BJ (cell line): Measurements from ENCODE around the gene NR3C1. TPM values are rescaled to one million over a fixed set of nuclear protein-coding genes. Genes with fewer than 3 reads are reported as not detected.

Experiments
- CTCF ChIA-PET: fragments of 350-600 bp; formaldehyde crosslinking; extraction: SDS; loops from one replicate; lab custom pipeline; 2021; ENCODE audit warnings: antibody characterized with exemption, inconsistent platforms; lab: Yijun Ruan, JAX
- POLR2A ChIA-PET: fragments of 300-600 bp; sonication (Branson Sonifier 250); formaldehyde crosslinking; extraction: SDS; loops from one replicate; lab custom pipeline; 2021; ENCODE audit warnings: antibody characterized with exemption; lab: Charles Lee
- DNase-seq: peaks from one replicate; pipeline ENCODE4 v3.0.0-alpha.2; 2011; ENCODE audit warnings: low read depth
- H3K27me3 ChIP-seq: 2 replicates; pipeline ENCODE4 v1.6.0; 2011; ENCODE audit warnings: low read length; ENCODE audit not compliant: control insufficient read depth, insufficient read depth
- H3K36me3 ChIP-seq: 2 replicates; pipeline ENCODE4 v1.5.1; 2011; ENCODE audit warnings: low read length; ENCODE audit not compliant: control insufficient read depth, insufficient read depth
- H3K4me3 ChIP-seq: 2 replicates; pipeline ENCODE4 v1.5.1; 2011; ENCODE audit warnings: low read depth, mild to moderate bottlenecking, control low read depth, low read length
- polyA plus RNA-seq: library from polyadenylated mRNA; depleted of rRNA; stranded (reverse); fragments of >200 nt; gene quantifications from 2 replicates; pipeline ENCODE4 v1.2.3, GENCODE V29; 2011
- TF ChIP-seq, protein P1 (sequence below): IDR thresholded peaks from 2 replicates; pipeline ENCODE4 v1.5.1; 2011; ENCODE audit warnings: low read depth, mild to moderate bottlenecking, control low read depth, inconsistent platforms, low read length, moderate library complexity; ENCODE audit not compliant: insufficient read depth

Gene NR3C1
- polyA plus RNA-seq, 1 experiment, result 22.4 TPM

DNA sequence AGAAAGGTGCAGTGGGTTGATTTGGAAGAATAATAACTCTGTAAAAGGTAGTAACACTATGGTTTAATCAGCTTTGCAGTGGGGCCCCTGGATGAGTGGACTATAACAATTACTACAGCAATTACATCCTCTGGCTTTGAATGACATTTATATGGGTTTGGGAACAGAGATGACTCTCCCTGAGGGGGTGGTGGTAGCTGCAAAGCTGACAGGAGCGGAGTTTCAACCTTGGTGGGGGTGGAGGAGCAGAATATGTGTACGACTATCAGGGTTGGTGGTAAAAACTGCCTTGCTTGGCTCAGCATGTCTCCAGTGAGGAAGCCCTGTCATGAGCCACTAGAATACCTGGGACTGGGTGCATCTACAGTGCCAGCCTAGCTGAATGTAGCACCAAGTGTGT is 28.3 kb upstream of the NR3C1 start:
- TF ChIP-seq, protein P1, sequence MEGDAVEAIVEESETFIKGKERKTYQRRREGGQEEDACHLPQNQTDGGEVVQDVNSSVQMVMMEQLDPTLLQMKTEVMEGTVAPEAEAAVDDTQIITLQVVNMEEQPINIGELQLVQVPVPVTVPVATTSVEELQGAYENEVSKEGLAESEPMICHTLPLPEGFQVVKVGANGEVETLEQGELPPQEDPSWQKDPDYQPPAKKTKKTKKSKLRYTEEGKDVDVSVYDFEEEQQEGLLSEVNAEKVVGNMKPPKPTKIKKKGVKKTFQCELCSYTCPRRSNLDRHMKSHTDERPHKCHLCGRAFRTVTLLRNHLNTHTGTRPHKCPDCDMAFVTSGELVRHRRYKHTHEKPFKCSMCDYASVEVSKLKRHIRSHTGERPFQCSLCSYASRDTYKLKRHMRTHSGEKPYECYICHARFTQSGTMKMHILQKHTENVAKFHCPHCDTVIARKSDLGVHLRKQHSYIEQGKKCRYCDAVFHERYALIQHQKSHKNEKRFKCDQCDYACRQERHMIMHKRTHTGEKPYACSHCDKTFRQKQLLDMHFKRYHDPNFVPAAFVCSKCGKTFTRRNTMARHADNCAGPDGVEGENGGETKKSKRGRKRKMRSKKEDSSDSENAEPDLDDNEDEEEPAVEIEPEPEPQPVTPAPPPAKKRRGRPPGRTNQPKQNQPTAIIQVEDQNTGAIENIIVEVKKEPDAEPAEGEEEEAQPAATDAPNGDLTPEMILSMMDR, result no peak
- Histone ChIP-seq H3K27me3 (no peaks in the 10 kb centered on the region), H3K4me3 (no peak overlapping the region), H3K36me3 (no peaks in the 10 kb centered on the region)
- no peak for DNase-seq
- ChIA-PET CTCF (interaction anchor here (1.4 kb wide), 1 partner anchor 18 kb away, joined by 3 read pairs; no protein-coding TSS in a partner anchor), POLR2A (no interaction called here)

DNA sequence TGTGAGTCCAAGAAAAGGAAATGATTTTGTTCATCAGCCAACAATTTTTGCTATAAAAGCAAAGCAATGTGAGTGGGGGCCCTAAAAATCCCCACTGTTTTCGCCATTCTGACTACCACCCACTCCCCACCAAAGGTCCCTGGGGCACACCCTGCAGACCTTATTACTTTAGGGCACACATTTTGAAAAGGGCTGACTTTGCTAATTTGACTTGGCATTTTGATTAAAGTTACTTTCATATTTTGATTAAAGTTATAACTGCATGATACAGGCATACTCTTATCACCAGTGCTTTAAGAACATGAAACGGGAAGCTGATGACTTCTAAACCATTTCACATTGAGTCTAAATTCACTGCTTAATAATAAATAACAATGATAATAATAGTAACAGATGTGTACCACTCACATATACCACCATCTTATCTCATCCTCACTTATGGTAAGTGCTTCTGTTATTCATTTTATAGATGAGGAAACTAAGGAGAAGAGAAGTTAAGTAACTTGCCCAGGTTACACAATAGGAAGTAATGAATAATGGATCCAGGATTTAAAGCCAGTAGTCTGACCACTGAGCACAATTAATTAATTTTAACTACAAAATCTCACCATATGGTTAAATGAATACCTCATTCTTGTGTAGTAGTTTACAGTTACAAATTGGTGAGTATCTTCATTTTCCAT is 25.4 kb upstream of the NR3C1 start:
- Histone ChIP-seq H3K4me3 (no peak overlapping the region), H3K27me3 (no peaks in the 10 kb centered on the region), H3K36me3 (no peaks in the 10 kb centered on the region)
- DNase-seq, result no peak
- POLR2A ChIA-PET, result no interaction called here
- CTCF ChIA-PET, result interaction anchor here (0.7 to 1.0 kb wide), 2 partner anchors 12 to 26 kb away, joined by 3 read pairs; partner anchors contain the start of gene NR3C1
- TF ChIP-seq, protein P1, result no peak

- H3K36me3 ChIP-seq, result no peaks in the 10 kb centered on the region
- H3K27me3 ChIP-seq, result no peaks in the 10 kb centered on the region
- DNase-seq, result no peak
- no peak overlapping the region for H3K4me3 ChIP-seq
- ChIA-PET CTCF (interaction anchor here (0.7 kb wide), 1 partner anchor 25 kb away, joined by 3 read pairs; the partner anchor contains the start of gene NR3C1), POLR2A (no interaction called here)
- TF ChIP-seq, protein P1, result no peak
Observed at GRCh38 chr5:143428155-143428554, 24.7 kb upstream of the NR3C1 start.

- DNase-seq, result no peak
- ChIA-PET POLR2A (no interaction called here), CTCF (no interaction called here)
- Histone ChIP-seq H3K4me3 (no peak overlapping the region), H3K36me3 (no peaks in the 10 kb centered on the region), H3K27me3 (no peaks in the 10 kb centered on the region)
- TF ChIP-seq, protein P1, result no peak
Observed at GRCh38 chr5:143427122-143427735, 23.7 kb upstream of the NR3C1 start.

GRCh38 chr5:143426437-143426991 is 23.0 kb upstream of the NR3C1 start:
- DNase-seq, result no peak
- Histone ChIP-seq H3K36me3 (no peaks in the 10 kb centered on the region), H3K27me3 (no peaks in the 10 kb centered on the region), H3K4me3 (no peak overlapping the region)
- ChIA-PET CTCF (no interaction called here), POLR2A (no interaction called here)
- TF ChIP-seq, protein P1, result no peak
